Colonic mucosa (tissue), 4 donors: Measurements from ENCODE around the gene PNPLA2. TPM values are rescaled to one million over a fixed set of nuclear protein-coding genes. Genes with fewer than 3 reads are reported as not detected.

Source experiments
- DNase-seq: peaks from one replicate; pipeline ENCODE4 v3.0.0-alpha.2; 2020
- H3K27ac ChIP-seq: fragments of 200-600 bp; one replicate; pipeline ENCODE4 v1.8.0; 2021
- H3K27me3 ChIP-seq: fragments of 200-600 bp; one replicate; pipeline ENCODE4 v1.8.0; 2021
- H3K36me3 ChIP-seq: fragments of 200-600 bp; one replicate; pipeline ENCODE4 v1.8.0; 2021
- H3K4me1 ChIP-seq: fragments of 200-600 bp; one replicate; pipeline ENCODE4 v1.8.0; 2021; ENCODE audit warnings: mild to moderate bottlenecking
- H3K4me3 ChIP-seq: fragments of 200-600 bp; one replicate; pipeline ENCODE4 v1.8.0; 2021
- H3K9ac ChIP-seq, 2 donors: one replicate each; pipeline ENCODE4 v1.7.0; 2013; ENCODE audit warnings: control low read depth in 2 of 2, low read depth in 2 of 2, low read length in 2 of 2
- H3K9me3 ChIP-seq: fragments of 200-600 bp; one replicate; pipeline ENCODE4 v1.8.0; 2021
- CTCF ChIP-seq: fragments of 200-600 bp; IDR thresholded peaks from one replicate; pipeline ENCODE4 v1.8.0; 2022; ENCODE audit warnings: antibody characterized with exemption, mild to moderate bottlenecking
- intact Hi-C: fragments of 100-400 bp; cut with DNase I; formaldehyde crosslinking; loops from one replicate; pipeline ENCODE4 v1.14.1; 2022
- total RNA-seq, 2 donors: library from RNA; stranded (reverse); fragmentation: NEBNext Ultra II Directional in 1 of 2; extraction: Animal tissue kit (Norgen Biotek cat#: 25700) in 1 of 2; gene quantifications; one replicate each; pipeline ENCODE4 v1.2.1, GENCODE V29; 2021
- donor health status: healthy.
- donor health status: DM: no; HTN: no; CAD: no.
- donor health status: DM: no; HTN: no; CAD: no.

The PNPLA2 gene
- total RNA-seq, 2 donors from 2014 or later: 139 to 155 TPM

- TF ChIP-seq CTCF: no peak
- Histone ChIP-seq H3K27ac (no peak overlapping the region), H3K27me3 (no peaks in the 10 kb centered on the region), H3K4me1 (peaks cover 13% of the 10 kb centered on the region), H3K9me3 (no peaks in the 10 kb centered on the region), H3K9ac (no peak overlapping the region), H3K4me3 (no peak overlapping the region), H3K36me3 (no peaks in the 10 kb centered on the region)
- intact Hi-C loops: no loop called here
- no peak for DNase-seq
Observed at GRCh38 chr11:800473-800872, 18.2 kb upstream of the PNPLA2 start.

GRCh38 chr11:801097-801780 is 17.5 kb upstream of the PNPLA2 start:
- TF ChIP-seq CTCF: no peak
- H3K4me1 ChIP-seq: peaks cover 13% of the 10 kb centered on the region
- H3K4me3 ChIP-seq: no peak overlapping the region
- H3K27me3 ChIP-seq: no peaks in the 10 kb centered on the region
- DNase-seq: no peak
- no peaks in the 10 kb centered on the region for H3K36me3 ChIP-seq
- H3K9ac ChIP-seq: no peak overlapping the region
- intact Hi-C loops: no loop called here
- no peaks in the 10 kb centered on the region for H3K9me3 ChIP-seq
- H3K27ac ChIP-seq: no peak overlapping the region

GRCh38 chr11:802018-802617 is 16.6 kb upstream of the PNPLA2 start:
- DNase-seq: no peak

GRCh38 chr11:802693-803466 is 15.8 kb upstream of the PNPLA2 start:
- Histone ChIP-seq H3K4me1 (peaks cover 11% of the 10 kb centered on the region), H3K27ac (no peak overlapping the region), H3K9ac (no peak overlapping the region), H3K27me3 (no peaks in the 10 kb centered on the region), H3K4me3 (no peak overlapping the region), H3K36me3 (no peaks in the 10 kb centered on the region), H3K9me3 (no peaks in the 10 kb centered on the region)
- no peak for DNase-seq
- no peak for TF ChIP-seq CTCF
- intact Hi-C loops: no loop called here

More at GRCh38 chr11:802018-802617, 16.6 kb upstream of the PNPLA2 start:
- no peak for TF ChIP-seq CTCF
- Histone ChIP-seq H3K9ac (no peak overlapping the region), H3K27me3 (no peaks in the 10 kb centered on the region), H3K4me1 (peaks cover 10% of the 10 kb centered on the region), H3K27ac (no peak overlapping the region), H3K36me3 (no peaks in the 10 kb centered on the region), H3K4me3 (no peak overlapping the region), H3K9me3 (no peaks in the 10 kb centered on the region)
- intact Hi-C loops: no loop called here

- intact Hi-C loops: no loop called here
- Histone ChIP-seq H3K36me3 (no peaks in the 10 kb centered on the region), H3K27me3 (no peaks in the 10 kb centered on the region), H3K4me3 (no peak overlapping the region), H3K4me1 (peaks cover 17% of the 10 kb centered on the region), H3K9ac (no peak overlapping the region), H3K9me3 (no peaks in the 10 kb centered on the region), H3K27ac (no peak overlapping the region)
- no peak for TF ChIP-seq CTCF
- no peak for DNase-seq
Observed at GRCh38 chr11:803467-803742, 15.3 kb upstream of the PNPLA2 start.
